GM12872 (cell line): ENCODE data around the gene AP3D1.

Experiments used
- TF ChIP-seq, protein P1 (sequence below): IDR thresholded peaks from 3 replicates; pipeline ENCODE4 v1.5.1; 2011; ENCODE audit warnings: low read depth, mild to moderate bottlenecking, low read length, moderate library complexity; ENCODE audit not compliant: insufficient read depth

AP3D1 gene

DNA sequence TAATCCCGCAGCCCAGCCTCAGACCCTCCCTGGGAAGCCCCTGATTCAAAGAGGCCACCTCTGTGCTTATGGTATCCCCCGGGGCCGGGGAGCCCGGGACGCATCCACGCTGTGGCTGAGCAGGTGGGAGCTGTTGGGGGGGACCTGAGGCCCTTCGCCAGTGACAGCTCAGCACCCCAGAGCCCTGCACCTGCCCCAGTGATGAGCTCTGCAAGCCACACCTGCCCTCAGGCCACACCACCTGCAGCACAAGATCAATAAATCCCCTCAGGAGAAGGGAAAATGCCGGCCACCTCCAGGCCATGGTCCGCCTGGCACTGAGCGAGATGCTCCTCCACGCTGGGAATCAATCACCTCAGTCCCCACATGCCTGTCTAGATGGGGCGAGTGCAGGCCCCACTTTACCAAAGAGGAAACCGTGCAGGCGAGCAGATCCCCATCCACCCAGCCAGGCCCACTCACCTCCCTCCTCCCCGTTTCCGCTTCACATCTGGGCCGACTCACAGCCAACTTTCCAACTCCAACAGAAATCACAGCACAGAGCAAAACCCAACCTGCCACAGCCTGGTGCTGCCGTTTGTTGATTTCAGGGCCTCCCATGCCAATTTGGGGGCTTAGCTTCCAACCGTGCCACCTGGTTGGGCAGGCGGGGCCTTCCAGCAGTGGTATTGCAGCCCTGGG is 68.1 kb downstream of the AP3D1 start:
- TF ChIP-seq, protein P1, sequence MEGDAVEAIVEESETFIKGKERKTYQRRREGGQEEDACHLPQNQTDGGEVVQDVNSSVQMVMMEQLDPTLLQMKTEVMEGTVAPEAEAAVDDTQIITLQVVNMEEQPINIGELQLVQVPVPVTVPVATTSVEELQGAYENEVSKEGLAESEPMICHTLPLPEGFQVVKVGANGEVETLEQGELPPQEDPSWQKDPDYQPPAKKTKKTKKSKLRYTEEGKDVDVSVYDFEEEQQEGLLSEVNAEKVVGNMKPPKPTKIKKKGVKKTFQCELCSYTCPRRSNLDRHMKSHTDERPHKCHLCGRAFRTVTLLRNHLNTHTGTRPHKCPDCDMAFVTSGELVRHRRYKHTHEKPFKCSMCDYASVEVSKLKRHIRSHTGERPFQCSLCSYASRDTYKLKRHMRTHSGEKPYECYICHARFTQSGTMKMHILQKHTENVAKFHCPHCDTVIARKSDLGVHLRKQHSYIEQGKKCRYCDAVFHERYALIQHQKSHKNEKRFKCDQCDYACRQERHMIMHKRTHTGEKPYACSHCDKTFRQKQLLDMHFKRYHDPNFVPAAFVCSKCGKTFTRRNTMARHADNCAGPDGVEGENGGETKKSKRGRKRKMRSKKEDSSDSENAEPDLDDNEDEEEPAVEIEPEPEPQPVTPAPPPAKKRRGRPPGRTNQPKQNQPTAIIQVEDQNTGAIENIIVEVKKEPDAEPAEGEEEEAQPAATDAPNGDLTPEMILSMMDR = no peak

DNA sequence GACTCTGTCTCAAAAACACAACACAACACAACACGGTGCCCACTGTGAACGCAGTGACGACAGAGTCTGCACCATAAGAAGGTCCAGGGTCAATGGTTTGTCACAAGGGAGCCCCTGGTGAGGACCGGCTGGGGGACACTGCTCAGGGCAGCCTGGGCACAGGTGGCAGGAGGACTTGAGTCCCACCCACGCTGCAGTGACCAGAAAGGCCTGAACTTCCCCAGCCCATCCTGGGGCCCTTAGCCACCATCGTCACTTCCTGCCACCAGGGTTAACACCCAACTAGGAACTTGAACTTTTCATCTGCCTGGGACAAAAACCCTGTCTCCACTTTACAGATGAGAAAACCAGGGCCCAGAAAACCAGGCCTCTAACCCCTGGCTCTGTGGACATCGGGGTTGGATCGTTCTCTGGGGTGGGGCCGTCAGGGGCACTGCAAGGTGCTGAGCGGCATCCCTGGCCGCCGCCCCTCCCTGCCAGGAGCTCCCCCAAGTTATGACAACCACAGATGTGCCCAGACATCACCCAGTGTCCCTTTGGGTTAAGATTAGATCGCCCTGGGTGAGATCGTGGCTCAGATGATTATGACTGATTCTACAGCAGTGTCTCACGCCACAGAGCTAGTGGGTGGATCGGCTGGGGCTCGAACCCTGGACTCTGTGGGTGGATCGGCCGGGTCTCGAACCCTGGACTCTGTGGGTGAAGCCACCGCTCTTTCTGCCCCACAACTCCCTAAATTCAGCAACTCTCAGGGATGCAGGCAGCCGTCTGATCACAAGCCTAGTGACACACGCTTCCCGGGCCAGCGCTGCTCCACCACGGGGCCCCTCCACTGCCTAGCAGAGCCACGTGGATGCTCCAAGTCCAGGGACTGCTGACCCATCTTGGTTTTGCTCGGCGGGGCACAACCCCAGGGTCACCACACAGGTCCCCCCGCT is 69.2 kb downstream of the AP3D1 start:
- TF ChIP-seq, protein P1 = no peak

DNA sequence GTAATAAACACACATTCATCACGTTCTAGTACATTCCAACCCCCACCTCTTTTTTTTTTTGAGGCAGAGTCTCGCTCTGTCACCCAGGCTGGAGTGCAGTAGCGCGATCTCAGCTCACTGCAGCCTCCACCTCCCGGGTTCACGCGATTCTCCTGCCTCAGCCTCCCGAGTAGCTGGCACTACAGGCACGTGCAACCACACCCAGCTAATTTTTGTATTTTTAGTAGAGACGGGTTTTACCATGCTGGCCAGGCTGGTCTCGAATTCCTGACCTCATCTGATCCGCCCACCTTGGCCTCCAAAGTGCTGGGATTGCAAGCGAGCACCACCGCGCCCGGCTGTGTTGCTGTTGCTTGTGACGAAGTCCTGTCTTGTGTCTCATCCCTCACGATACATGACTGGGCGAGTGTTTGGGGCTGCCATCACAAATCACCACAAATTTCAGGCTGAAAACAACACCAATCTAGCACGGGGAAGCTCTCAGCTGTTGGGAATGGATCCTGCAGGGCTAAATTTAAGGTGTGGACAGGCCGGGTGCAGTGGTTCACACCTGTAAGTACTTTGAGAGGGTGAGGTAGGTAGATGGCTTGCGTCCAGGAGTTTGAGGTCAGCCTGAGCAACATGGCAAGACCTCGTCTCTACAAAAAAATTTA is 70.9 kb downstream of the AP3D1 start:
- TF ChIP-seq, protein P1 = no peak

DNA sequence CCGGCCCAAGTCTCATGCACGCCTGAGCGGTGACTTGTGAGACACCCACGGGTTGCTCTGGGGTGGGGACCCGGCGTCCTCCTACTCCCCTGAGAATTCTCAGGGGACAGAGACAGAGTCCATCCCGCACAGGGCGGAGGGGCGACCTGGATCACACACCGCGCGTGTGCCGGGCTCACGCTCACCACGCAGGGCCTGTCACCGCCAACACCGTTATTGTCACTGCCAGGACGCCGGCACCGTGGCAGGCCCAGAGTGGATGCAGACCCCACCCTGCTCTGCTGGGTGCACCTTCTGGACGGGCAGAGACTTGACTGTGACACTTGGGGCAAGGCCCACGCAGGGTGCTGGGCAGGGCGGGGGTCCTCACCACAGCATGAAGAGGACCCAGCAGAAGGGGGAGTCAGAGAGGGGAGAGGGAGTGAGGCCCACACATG is 71.5 kb downstream of the AP3D1 start:
- TF ChIP-seq, protein P1 = no peak

DNA sequence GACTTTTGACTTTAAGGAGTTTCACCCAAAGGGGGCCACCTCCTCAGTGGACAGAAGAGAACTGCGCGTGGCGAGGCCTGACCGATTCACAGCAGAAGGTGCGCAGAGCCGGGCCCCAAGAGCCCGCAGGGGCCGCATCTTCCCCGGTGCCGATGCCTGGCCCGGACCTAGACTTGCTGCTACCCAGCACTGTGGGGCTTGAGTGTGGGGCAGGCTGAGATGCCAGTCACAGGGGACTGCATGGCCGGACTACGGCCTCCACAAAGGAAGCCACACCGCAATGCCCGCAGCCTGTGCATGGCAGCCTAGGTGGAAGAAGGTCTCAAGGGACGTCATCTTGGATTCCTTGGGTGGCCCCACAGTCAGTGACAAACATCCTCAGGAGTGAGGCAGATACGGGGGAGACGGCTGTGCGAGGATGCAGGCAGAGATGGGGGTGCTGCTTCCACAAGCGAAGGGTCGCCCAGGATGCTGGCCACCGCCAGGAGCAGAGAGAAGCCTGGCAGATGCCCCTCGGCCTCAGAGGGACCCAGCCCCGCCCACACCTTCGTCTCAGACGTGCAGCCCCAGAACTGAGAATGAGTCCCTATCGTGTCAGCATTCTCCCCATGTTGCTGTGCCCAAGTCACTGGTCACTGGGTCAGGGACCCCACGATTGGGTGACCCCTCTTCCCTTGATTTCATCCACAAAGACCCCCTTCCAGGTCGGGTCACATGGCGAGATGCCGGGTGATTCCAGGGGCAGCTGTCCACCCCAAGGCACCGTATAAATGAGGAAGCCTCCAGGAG is 72.1 kb downstream of the AP3D1 start:
- TF ChIP-seq, protein P1 = no peak

DNA sequence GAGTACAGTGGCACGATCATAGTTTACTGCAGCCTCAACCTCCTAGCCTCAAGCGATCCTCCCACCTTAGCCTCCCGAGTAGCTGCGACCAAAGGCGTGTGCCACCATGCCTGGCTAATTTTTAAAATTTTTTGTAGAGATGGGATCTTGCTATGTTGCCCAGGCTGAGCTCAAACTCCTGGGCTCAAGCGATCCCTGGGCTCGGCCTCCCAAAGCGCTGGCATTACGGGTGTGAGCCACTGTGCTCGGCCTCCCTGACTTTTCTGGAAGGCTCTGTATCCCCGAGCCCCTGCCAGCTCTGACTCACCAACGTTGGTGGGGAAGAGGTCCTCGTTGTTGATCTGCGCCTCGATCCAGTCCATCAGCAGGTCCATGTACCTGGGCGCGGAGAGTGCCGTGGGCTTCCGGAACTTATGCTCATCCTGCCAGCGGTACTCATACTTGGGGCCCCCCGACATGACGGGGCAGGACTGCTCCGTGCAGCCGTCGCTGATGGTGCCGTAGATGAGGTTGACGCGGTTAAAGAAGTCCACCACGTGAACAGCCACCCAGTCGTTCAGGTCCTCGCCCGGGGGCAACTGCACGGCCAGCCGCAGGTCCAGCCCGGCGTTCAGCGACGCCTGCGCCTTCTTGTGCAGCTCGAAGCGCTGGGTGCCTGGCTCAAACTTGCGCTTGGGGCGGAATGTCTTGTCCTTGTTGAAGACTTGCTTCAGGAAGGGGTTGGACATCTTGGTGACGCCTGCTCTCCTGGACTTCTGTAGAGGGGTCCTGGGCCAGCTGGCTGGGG is 73.3 kb downstream of the AP3D1 start:
- TF ChIP-seq, protein P1 = no peak
